HepG2 (cell line): ENCODE results near the gene TUBGCP5. TPM values are rescaled to one million over a fixed set of nuclear protein-coding genes. Genes with fewer than 3 reads are reported as not detected.

Experiments used
- ATF7 ChIP-seq, 2 experiments: fragments of 450-650 bp in 1 of 2; sonication (generic) in 1 of 2; formaldehyde crosslinking in 1 of 2; IDR thresholded peaks; 2 replicates each; pipeline versions ENCODE4 v1.4.0 to v1.6.1; 2016 to 2020; ENCODE audit warnings: antibody characterized with exemption in 1 of 2, mild to moderate bottlenecking in 1 of 2, missing genetic modification reagents in 1 of 2
- CAMTA2 ChIP-seq: sonication (generic); formaldehyde crosslinking; IDR thresholded peaks from 2 replicates; pipeline ENCODE4 v1.4.0; 2020; ENCODE audit warnings: mild to moderate bottlenecking, missing genetic modification reagents, borderline replicate concordance
- CC2D1A ChIP-seq: sonication (generic); formaldehyde crosslinking; IDR thresholded peaks from 2 replicates; pipeline ENCODE4 v1.8.1; 2023; ENCODE audit warnings: mild to moderate bottlenecking, missing genetic modification reagents
- KIAA2018 ChIP-seq: sonication (generic); formaldehyde crosslinking; IDR thresholded peaks from 2 replicates; pipeline ENCODE4 v1.5.0; 2020; ENCODE audit warnings: mild to moderate bottlenecking, missing genetic modification reagents, borderline replicate concordance
- PREB ChIP-seq: sonication (generic); formaldehyde crosslinking; IDR thresholded peaks from 2 replicates; pipeline ENCODE4 v1.4.0; 2020; ENCODE audit warnings: missing genetic modification reagents
- SETDB1 ChIP-seq: sonication (generic); formaldehyde crosslinking; IDR thresholded peaks from 2 replicates; pipeline ENCODE4 v1.5.1; 2020; ENCODE audit warnings: missing genetic modification reagents, mild to moderate bottlenecking, borderline replicate concordance
- ZNF124 ChIP-seq: sonication (generic); formaldehyde crosslinking; IDR thresholded peaks from 2 replicates; pipeline ENCODE4 v1.4.0; 2020; ENCODE audit warnings: missing genetic modification reagents
- ZNF235 ChIP-seq: sonication (generic); formaldehyde crosslinking; IDR thresholded peaks from 2 replicates; pipeline ENCODE4 v1.8.1; 2023; ENCODE audit warnings: mild to moderate bottlenecking, missing genetic modification reagents, borderline replicate concordance
- ZNF484 ChIP-seq: sonication (generic); formaldehyde crosslinking; IDR thresholded peaks from 2 replicates; pipeline ENCODE4 v1.5.1; 2020; ENCODE audit warnings: mild to moderate bottlenecking, low read depth, missing genetic modification reagents, borderline replicate concordance
- ZNF674 ChIP-seq: sonication (generic); formaldehyde crosslinking; IDR thresholded peaks from 2 replicates; pipeline ENCODE4 v1.5.0; 2020; ENCODE audit warnings: low read depth, mild to moderate bottlenecking, missing genetic modification reagents
- polyA plus RNA-seq, 8 experiments: library from polyadenylated mRNA; depleted of rRNA in 3 of 8; stranded (reverse) in 7 of 8; unstranded in 1 of 8; fragments of >200 nt; fragmentation: Illumina TruSeq in 4 of 8; extraction: Trizol in 4 of 8; gene quantifications; 2 replicates each; pipeline versions ENCODE4 v1.2.1 to v1.2.3, GENCODE V29; 2011 to 2016; ENCODE audit warnings: low read depth in 4 of 8, missing spikeins in 1 of 8, mixed read lengths in 1 of 8; ENCODE audit not compliant: insufficient read depth in 1 of 8
- total RNA-seq, 5 experiments: library from RNA; depleted of rRNA; stranded (reverse); fragments of >200 nt; fragmentation: Illumina TruSeq; extraction: Trizol; gene quantifications; 2 replicates each; pipeline ENCODE4 v1.2.3, GENCODE V29; 2016; ENCODE audit warnings: low read depth in 1 of 5
- TF ChIP-seq, protein P1 (sequence below): sonication (generic); formaldehyde crosslinking; IDR thresholded peaks from 2 replicates; pipeline ENCODE4 v1.8.0; 2022; ENCODE audit warnings: low read depth, missing genetic modification reagents
- TF ChIP-seq, protein P2 (sequence below): sonication (generic); formaldehyde crosslinking; IDR thresholded peaks from 2 replicates; pipeline ENCODE4 v1.4.0; 2020; ENCODE audit warnings: missing genetic modification reagents
- TF ChIP-seq, protein P3 (sequence below): conservative IDR thresholded peaks from 2 replicates; pipeline ENCODE4 v1.6.1; 2018; ENCODE audit warnings: missing genetic modification reagents

The TUBGCP5 gene
- total and polyA plus RNA-seq, 2 of the 13 experiments (the other 11 are each of a cell fraction or from before 2014, with no cell fraction given), result 7.2 to 25.0 TPM

GRCh38 chr15:22979238-22980188, 59.9 kb downstream of the TUBGCP5 start (continued):
- TF ChIP-seq ZNF124 (CRISPR knock-in tag) (no peak), ZNF484 (CRISPR knock-in tag) (no peak), ZNF235 (no peak), ZNF674 (CRISPR knock-in tag) (no peak), ATF7 (IDR thresholded peaks at IDR 0.05) (no peak), ATF7 (CRISPR knock-in tag; IDR thresholded peaks at IDR 0.05) (no peak), PREB (no peak), CAMTA2 (CRISPR knock-in tag) (no peak), CC2D1A (no peak), KIAA2018 (CRISPR knock-in tag) (0 out of 2 replicates have a peak, but pooled peaks have one; percentile 34), SETDB1 (no peak)
- TF ChIP-seq, protein P1, sequence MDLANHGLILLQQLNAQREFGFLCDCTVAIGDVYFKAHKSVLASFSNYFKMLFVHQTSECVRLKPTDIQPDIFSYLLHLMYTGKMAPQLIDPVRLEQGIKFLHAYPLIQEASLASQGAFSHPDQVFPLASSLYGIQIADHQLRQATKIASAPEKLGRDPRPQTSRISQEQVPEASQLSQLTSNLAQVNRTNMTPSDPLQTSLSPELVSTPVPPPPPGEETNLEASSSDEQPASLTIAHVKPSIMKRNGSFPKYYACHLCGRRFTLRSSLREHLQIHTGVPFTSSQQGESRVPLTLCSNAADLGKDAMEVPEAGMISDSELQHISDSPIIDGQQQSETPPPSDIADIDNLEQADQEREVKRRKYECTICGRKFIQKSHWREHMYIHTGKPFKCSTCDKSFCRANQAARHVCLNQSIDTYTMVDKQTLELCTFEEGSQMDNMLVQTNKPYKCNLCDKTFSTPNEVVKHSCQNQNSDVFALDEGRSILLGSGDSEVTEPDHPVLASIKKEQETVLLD (CRISPR knock-in tag), result no peak
- TF ChIP-seq, protein P2, sequence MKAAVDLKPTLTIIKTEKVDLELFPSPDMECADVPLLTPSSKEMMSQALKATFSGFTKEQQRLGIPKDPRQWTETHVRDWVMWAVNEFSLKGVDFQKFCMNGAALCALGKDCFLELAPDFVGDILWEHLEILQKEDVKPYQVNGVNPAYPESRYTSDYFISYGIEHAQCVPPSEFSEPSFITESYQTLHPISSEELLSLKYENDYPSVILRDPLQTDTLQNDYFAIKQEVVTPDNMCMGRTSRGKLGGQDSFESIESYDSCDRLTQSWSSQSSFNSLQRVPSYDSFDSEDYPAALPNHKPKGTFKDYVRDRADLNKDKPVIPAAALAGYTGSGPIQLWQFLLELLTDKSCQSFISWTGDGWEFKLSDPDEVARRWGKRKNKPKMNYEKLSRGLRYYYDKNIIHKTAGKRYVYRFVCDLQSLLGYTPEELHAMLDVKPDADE (CRISPR knock-in tag), result no peak
- TF ChIP-seq, protein P3, sequence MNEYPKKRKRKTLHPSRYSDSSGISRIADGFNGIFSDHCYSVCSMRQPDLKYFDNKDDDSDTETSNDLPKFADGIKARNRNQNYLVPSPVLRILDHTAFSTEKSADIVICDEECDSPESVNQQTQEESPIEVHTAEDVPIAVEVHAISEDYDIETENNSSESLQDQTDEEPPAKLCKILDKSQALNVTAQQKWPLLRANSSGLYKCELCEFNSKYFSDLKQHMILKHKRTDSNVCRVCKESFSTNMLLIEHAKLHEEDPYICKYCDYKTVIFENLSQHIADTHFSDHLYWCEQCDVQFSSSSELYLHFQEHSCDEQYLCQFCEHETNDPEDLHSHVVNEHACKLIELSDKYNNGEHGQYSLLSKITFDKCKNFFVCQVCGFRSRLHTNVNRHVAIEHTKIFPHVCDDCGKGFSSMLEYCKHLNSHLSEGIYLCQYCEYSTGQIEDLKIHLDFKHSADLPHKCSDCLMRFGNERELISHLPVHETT (CRISPR knock-in tag), result no peak
